Measurements from ENCODE around the gene GARNL3. TPM values are rescaled to one million over a fixed set of nuclear protein-coding genes. Genes with fewer than 3 reads are reported as not detected.

Gene GARNL3
- total and polyA plus RNA-seq, 2 experiments from 2014 or later = 8.7 to 21.9 TPM

DNA sequence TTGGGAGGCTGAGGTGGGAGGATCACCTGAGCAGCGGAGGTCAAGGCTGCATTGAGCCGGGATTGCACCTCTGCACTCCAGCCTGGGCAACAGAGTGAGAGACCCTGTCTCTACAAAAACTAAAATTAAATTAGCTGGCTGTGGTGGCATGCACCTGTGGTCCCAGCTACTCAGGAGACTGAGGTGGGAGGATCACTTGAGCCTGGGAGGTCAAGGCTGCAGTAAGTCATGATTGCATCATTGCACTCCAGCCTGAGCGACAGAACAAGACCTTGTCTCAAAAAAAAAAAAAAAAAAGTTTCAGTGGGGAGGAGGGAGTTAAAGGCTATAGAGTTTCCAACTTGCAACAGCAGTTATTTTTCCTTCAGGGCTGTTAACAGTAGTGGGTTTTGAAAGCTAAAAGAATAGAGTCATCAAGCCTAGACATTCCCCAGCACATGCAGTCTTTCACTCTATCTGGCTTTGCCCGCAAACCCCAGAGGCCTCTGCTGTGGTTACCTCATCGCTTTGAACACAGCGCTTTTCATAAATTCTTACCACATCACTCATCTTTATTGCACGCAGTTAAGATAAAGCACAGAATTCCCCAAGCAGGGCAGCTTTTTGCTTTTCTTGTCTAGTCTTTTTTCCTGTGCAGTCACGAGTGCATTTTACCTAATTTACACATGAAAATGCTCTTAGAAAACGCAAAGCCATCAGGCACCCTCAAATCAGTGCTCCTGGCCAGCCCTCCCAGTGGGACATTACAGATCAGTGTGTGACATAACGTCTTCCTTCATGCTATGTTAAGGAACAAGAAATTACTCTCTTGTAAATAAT, 123.7 kb downstream of the GARNL3 start:
- TF ChIP-seq STAT1 (IDR thresholded peaks at IDR 0.05; ENCODE audit: unreplicated experiment) (no peak), NANOG (IDR thresholded peaks at IDR 0.05; ENCODE audit: borderline replicate concordance) (no peak), JUNB (IDR thresholded peaks at IDR 0.05; ENCODE audit: unreplicated experiment) (no peak), EZH2 (IDR thresholded peaks at IDR 0.05; ENCODE audit: low read depth, unreplicated experiment) (no peak), EZH2phosphoT487 (IDR thresholded peaks at IDR 0.05; ENCODE audit: unreplicated experiment) (no peak), POLR2AphosphoS5 (IDR thresholded peaks at IDR 0.05; ENCODE audit: low read depth) (no peak), ZNF114 (CRISPR knock-in tag; IDR thresholded peaks at IDR 0.05) (no peak), ZNF331 (CRISPR knock-in tag; IDR thresholded peaks at IDR 0.05; ENCODE audit: low read depth) (no peak), CREB1 (CRISPR knock-in tag; IDR thresholded peaks at IDR 0.05; ENCODE audit: low read depth) (no peak)
- TF ChIP-seq, protein P1, sequence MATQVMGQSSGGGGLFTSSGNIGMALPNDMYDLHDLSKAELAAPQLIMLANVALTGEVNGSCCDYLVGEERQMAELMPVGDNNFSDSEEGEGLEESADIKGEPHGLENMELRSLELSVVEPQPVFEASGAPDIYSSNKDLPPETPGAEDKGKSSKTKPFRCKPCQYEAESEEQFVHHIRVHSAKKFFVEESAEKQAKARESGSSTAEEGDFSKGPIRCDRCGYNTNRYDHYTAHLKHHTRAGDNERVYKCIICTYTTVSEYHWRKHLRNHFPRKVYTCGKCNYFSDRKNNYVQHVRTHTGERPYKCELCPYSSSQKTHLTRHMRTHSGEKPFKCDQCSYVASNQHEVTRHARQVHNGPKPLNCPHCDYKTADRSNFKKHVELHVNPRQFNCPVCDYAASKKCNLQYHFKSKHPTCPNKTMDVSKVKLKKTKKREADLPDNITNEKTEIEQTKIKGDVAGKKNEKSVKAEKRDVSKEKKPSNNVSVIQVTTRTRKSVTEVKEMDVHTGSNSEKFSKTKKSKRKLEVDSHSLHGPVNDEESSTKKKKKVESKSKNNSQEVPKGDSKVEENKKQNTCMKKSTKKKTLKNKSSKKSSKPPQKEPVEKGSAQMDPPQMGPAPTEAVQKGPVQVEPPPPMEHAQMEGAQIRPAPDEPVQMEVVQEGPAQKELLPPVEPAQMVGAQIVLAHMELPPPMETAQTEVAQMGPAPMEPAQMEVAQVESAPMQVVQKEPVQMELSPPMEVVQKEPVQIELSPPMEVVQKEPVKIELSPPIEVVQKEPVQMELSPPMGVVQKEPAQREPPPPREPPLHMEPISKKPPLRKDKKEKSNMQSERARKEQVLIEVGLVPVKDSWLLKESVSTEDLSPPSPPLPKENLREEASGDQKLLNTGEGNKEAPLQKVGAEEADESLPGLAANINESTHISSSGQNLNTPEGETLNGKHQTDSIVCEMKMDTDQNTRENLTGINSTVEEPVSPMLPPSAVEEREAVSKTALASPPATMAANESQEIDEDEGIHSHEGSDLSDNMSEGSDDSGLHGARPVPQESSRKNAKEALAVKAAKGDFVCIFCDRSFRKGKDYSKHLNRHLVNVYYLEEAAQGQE (IDR thresholded peaks at IDR 0.05; ENCODE audit: unreplicated experiment) = no peak
- TF ChIP-seq, protein P2, sequence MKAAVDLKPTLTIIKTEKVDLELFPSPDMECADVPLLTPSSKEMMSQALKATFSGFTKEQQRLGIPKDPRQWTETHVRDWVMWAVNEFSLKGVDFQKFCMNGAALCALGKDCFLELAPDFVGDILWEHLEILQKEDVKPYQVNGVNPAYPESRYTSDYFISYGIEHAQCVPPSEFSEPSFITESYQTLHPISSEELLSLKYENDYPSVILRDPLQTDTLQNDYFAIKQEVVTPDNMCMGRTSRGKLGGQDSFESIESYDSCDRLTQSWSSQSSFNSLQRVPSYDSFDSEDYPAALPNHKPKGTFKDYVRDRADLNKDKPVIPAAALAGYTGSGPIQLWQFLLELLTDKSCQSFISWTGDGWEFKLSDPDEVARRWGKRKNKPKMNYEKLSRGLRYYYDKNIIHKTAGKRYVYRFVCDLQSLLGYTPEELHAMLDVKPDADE (IDR thresholded peaks at IDR 0.05) = no peak
- TF ChIP-seq, protein P3, sequence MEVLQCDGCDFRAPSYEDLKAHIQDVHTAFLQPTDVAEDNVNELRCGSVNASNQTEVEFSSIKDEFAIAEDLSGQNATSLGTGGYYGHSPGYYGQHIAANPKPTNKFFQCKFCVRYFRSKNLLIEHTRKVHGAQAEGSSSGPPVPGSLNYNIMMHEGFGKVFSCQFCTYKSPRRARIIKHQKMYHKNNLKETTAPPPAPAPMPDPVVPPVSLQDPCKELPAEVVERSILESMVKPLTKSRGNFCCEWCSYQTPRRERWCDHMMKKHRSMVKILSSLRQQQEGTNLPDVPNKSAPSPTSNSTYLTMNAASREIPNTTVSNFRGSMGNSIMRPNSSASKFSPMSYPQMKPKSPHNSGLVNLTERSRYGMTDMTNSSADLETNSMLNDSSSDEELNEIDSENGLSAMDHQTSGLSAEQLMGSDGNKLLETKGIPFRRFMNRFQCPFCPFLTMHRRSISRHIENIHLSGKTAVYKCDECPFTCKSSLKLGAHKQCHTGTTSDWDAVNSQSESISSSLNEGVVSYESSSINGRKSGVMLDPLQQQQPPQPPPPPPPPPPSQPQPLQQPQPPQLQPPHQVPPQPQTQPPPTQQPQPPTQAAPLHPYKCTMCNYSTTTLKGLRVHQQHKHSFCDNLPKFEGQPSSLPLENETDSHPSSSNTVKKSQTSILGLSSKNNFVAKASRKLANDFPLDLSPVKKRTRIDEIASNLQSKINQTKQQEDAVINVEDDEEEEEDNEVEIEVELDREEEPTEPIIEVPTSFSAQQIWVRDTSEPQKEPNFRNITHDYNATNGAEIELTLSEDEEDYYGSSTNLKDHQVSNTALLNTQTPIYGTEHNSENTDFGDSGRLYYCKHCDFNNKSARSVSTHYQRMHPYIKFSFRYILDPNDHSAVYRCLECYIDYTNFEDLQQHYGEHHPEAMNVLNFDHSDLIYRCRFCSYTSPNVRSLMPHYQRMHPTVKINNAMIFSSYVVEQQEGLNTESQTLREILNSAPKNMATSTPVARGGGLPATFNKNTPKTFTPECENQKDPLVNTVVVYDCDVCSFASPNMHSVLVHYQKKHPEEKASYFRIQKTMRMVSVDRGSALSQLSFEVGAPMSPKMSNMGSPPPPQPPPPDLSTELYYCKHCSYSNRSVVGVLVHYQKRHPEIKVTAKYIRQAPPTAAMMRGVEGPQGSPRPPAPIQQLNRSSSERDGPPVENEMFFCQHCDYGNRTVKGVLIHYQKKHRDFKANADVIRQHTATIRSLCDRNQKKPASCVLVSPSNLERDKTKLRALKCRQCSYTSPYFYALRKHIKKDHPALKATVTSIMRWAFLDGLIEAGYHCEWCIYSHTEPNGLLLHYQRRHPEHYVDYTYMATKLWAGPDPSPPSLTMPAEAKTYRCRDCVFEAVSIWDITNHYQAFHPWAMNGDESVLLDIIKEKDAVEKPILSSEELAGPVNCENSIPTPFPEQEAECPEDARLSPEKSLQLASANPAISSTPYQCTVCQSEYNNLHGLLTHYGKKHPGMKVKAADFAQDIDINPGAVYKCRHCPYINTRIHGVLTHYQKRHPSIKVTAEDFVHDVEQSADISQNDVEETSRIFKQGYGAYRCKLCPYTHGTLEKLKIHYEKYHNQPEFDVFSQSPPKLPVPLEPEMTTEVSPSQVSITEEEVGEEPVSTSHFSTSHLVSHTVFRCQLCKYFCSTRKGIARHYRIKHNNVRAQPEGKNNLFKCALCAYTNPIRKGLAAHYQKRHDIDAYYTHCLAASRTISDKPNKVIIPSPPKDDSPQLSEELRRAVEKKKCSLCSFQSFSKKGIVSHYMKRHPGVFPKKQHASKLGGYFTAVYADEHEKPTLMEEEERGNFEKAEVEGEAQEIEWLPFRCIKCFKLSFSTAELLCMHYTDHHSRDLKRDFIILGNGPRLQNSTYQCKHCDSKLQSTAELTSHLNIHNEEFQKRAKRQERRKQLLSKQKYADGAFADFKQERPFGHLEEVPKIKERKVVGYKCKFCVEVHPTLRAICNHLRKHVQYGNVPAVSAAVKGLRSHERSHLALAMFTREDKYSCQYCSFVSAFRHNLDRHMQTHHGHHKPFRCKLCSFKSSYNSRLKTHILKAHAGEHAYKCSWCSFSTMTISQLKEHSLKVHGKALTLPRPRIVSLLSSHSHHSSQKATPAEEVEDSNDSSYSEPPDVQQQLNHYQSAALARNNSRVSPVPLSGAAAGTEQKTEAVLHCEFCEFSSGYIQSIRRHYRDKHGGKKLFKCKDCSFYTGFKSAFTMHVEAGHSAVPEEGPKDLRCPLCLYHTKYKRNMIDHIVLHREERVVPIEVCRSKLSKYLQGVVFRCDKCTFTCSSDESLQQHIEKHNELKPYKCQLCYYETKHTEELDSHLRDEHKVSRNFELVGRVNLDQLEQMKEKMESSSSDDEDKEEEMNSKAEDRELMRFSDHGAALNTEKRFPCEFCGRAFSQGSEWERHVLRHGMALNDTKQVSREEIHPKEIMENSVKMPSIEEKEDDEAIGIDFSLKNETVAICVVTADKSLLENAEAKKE (CRISPR knock-in tag; IDR thresholded peaks at IDR 0.05) = no peak
- TF ChIP-seq, protein P4, sequence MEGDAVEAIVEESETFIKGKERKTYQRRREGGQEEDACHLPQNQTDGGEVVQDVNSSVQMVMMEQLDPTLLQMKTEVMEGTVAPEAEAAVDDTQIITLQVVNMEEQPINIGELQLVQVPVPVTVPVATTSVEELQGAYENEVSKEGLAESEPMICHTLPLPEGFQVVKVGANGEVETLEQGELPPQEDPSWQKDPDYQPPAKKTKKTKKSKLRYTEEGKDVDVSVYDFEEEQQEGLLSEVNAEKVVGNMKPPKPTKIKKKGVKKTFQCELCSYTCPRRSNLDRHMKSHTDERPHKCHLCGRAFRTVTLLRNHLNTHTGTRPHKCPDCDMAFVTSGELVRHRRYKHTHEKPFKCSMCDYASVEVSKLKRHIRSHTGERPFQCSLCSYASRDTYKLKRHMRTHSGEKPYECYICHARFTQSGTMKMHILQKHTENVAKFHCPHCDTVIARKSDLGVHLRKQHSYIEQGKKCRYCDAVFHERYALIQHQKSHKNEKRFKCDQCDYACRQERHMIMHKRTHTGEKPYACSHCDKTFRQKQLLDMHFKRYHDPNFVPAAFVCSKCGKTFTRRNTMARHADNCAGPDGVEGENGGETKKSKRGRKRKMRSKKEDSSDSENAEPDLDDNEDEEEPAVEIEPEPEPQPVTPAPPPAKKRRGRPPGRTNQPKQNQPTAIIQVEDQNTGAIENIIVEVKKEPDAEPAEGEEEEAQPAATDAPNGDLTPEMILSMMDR (conservative IDR thresholded peaks at IDR 0.05; ENCODE audit: low read depth in 2 of 2) = no peak
- no peaks in the 10 kb centered on the region for H4K20me1 ChIP-seq (replicated peaks; ENCODE audit: insufficient read depth)
- 0 out of 2 replicates have a peak, but pooled peaks cover 2% of the 10 kb centered on the region for H3F3A ChIP-seq (replicated peaks; ENCODE audit: low read depth)
- DNase-seq (ENCODE audit: low spot score) (no peak), ATAC-seq (no peak; the same call in 1 of the 3 replicates)
- H3K4me3 ChIP-seq = no peak overlapping the region
- no peaks in the 10 kb centered on the region for H3K36me3 ChIP-seq (ENCODE audit: insufficient read depth)
- Mint-ChIP-seq H3K4me1 (peaks cover 11% of the 10 kb centered on the region), H3K9me3 (no peaks in the 10 kb centered on the region; the same call in 2 of the 3 replicates), H3K27ac (no peak overlapping the region), H3K4me3 (no peak overlapping the region), H3K27me3 (ENCODE audit: insufficient read depth, low read depth, poor library complexity) (peaks cover 7% of the 10 kb centered on the region), H3K36me3 (ENCODE audit: low read depth) (no peaks in the 10 kb centered on the region)
- no peak overlapping the region for H3K27ac ChIP-seq (ENCODE audit: low read depth)
- no peaks in the 10 kb centered on the region for H3K27me3 ChIP-seq (ENCODE audit: insufficient read depth)
- no peaks in the 10 kb centered on the region for H3K9me2 ChIP-seq (ENCODE audit: insufficient read depth)
- H3K4me2 ChIP-seq = no peak overlapping the region
- H2AFZ ChIP-seq = no peak overlapping the region
- no peaks in the 10 kb centered on the region; the same call in 1 of the 2 replicates for H3K4me1 ChIP-seq (ENCODE audit: insufficient read depth)
- H3K79me2 ChIP-seq (replicated peaks; ENCODE audit: insufficient read depth) = no peaks in the 10 kb centered on the region
